HG02642 (cell line): ENCODE data around the gene COBLL1.

Source experiments
- ATAC-seq: cut with Tn5 transposase; IDR thresholded peaks from one replicate; pipeline ENCODE4 v1.9.1; 2021; ENCODE audit warnings: mild to moderate bottlenecking; ENCODE audit not compliant: unreplicated experiment, poor library complexity

COBLL1 gene

DNA sequence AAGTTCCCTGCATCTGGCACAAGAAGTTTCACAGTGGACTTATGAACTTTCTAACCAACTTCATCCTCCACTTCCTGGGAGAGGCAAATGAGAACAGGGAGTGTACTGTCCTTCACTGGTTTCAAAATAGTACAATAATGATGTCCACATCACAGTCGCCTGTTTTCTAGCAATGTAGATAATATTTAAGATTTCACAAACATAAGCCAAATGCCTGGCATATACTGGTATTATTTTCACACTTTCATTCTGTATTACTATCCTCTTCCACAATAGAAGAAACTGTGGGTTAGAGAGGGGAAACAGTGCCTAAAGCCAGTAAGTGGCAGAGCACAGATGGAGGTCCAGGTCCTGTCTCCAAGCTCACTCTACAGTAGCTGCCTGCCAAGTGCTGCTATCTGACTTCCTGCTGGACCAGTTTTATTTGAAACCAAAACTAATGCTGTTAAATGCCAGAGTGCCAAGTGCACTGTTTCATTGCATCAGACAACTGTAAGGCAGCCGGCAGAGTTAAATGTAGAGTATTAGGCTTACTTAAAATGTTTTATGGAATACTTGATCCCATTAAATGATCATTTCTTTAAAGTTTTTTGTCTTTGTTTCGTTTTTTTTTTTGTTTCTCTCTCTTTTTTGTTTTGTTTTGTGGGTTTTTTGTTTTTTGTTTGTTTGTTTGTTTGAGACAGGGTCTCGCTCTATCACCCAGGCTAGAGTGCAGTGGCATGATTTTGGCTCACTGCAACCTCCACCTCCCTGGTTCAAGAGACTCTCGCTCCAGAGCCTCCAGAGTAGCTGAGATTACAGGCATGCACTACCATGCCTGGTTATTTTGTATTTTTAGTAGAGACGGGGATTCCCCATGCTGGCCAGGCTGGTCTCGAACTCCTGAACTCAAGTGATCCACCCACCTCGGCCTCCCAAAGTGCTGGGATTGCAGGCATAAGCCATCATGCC lies 15.1 kb downstream of the COBLL1 start:
- no peak for ATAC-seq

DNA sequence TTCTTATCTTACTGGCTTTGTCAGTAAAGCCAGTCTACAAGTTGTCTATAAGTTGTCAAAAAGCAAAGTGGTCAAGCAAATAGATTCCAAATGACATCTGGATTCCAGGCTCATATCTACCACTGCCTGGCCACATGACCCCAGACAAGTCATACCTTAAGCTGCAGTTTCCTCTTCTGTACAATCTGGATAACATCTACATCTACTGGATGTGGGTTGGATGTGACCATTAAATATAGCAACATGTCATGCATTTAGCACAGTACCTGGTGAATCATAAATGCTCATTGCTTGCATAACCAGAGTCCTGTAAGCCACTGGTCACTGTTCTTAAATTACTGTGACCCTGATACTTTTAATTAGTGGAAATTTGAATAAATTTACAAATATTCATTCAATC lies 16.8 kb downstream of the COBLL1 start:
- ATAC-seq, result no peak

DNA sequence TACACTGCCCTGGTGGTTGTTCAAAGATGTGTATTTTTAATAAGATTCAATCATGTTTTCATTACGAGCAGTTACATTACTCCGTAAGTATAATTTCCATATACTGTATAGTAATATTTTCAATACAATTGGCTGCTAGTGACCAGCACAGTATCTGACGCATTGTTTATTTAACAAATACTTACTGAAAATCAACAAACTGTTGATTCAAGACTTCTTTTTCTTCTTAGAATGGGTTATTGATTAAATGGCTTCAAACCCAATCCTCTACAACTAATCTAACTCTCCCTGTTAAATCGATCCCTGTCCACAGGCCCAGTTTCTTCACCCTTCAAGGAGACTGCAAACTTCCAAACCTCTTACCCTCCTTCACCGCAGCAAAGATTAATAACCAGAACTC lies 18.5 kb downstream of the COBLL1 start:
- ATAC-seq, result no peak

DNA sequence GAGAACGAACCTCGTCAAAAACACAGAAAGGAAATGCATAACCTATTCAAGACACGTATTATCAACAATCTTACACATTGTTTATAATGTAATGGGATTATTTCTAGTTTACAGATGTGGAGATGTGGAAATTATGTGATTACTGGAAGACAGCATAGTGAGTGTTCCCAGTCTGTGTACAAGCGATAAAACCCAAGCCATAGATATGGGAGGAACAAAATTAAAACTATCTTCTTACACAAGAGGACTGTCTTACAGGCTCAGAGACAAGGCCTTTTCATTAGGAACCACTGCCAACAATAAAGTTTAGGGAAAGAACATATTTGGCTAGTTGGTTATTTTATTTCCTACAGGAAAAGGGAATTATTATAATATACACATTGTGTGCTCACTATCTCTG lies 20.3 kb downstream of the COBLL1 start:
- ATAC-seq, result no peak

DNA sequence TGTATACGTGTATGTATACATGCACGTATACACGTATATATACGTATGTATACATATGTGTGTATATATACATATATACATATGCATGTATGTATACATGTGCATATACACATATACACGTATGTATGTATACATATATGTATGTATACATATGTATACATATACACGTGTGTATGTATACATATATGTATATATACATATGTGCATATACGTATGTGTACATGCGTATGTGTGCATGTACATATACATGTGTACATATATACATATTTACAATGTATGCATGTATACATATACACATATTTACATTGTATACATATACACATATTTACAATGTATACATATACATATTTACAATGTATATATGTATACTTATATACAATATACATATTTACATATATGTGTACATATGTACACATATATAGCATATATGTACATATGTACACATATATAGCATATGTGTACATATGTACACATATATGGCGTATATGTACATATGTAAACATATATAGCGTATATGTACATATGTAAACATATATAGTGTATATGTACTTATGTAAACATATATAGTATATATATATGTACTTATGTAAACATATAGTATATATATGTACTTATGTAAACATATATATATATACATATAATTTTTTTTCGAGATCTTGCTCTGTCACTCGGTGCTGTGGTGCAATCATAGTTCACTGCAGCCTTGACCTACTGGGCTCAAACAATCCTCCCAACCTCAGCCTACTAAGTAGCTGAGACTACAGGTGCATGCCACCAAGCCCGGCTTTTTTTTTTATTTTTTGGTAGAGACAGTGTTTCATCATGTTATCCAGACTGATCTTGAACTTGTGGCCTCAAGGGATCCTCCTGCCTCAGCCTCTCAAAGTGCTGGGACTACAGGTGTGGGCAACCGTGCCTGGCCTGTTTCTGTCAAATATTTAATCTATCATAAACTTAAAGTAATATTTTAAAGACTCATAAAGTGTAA lies 23.2 kb downstream of the COBLL1 start:
- no peak for ATAC-seq

DNA sequence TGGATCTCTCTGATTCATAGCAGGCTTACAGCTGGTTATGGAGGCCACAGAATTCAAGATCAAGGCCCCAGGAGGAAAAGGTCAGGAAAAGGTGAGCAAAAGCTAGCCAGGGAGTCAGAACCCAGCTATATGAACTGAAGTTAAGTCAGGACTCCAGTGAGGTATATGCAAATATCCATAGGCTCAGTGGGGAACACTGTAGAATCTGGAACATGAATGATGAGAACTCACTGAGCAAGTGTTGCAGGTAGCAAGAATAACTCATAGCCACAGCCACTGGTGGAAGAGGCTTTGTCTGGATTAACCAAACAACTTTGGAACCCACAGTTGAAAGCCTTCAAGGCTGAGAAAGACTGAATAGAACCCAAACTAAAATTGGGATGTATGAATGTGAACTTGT lies 24.7 kb downstream of the COBLL1 start:
- ATAC-seq, result no peak

DNA sequence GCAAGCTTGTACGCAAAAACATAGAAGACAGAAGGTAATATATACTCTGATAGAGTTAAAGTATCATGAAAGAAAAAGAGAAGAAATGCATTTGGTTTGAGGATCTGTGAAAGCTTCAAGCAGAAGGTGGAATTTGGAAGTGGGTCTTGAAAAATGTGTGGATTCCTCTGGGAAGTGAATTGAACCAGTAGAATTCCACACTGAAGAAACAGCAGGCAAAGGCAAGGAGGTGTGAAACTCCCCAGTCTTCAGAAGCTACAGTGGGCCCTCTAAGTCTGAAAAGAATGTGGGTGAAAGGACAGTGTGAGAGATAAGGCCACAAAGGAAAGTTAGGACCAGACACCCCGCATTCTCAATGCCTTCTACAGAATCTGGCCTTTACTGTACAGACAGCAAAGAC lies 25.6 kb downstream of the COBLL1 start:
- ATAC-seq, result no peak

DNA sequence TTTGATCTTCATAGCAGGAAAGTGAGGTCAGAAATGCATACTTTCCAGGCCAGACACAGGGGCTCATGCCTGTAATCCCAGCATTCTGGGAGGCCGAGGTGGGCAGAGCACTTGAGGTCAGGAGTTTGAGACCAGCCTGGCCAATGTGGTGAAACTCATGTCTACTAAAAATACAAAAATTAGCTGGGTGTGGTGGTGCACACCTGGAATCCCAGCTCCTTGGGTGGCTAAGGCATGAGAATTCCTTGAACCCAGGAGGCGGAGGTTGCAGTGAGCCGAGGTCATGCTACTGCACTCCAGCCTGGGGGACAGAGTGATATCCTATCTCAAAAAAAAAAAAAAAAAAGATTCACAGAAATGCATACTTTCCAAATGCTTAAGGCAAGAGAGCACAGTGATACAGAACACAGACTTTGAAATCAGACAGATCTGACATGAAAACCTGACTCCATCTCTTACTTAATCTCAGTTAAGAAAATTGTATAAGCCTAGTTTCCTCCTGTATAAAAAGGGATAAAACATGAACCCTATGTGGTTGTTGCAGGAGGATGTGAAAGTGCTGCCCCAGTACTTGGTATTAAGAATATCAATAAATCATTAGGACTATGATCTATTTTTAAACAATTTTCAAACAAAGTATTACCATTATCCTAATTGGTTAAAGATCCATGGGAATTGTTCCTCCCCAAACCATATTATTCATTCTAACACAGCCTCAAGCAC lies 26.4 kb downstream of the COBLL1 start:
- no peak for ATAC-seq

DNA sequence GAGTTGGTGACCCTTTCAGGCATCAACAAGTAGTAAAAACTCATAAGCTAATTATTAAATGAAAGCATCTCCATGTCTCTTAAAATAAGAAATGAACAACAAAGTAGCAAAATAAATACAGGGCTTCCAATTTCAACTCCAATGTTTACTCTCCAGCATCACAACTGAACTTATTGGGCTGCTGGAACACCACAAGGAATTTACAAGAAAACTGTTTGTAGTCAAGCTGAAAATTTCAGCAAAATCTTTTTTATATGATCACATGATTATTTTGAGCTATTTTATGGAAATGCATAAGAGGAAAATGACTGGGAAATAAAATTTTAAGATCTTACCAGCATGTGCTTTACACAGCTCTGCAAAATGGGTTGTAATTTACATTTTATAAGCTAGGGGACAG lies 28.1 kb downstream of the COBLL1 start:
- ATAC-seq, result no peak

DNA sequence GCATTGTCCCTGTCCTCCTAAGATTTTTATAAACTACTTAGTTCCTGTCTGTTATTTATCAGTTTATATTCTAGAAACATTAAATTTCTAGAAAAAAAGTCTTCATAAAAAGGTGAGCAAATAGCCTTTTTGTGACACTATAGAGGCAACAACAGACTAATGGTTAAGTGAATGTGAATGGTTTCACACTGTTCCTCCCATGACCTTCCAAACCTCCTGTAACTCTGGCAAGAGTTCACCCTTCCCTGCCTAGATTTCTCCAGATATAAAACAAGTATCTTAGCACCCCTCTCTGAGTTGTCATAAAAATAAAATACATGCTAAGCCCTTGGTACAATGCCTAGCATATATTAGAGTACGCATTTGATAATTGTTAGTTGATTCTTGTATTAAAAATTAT lies 29.2 kb downstream of the COBLL1 start:
- no peak for ATAC-seq

DNA sequence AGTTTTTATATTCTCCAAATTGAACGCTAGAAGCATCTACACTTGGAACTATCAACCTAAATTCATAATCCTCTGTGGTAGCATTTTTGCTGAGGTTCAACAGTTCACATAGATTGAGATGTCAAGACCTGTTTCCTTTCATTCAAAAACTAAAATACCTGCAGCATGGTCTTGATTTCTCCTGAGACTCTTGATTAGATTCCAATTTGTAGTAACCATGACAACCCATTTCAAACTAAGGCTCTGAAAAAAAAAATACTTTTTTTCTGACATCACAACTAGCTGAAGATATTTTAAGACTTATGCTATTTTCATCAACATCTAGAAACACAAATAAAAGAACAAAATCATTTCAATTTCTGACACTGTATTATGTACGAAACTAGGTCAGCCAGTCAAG lies 29.8 kb downstream of the COBLL1 start:
- no peak for ATAC-seq

DNA sequence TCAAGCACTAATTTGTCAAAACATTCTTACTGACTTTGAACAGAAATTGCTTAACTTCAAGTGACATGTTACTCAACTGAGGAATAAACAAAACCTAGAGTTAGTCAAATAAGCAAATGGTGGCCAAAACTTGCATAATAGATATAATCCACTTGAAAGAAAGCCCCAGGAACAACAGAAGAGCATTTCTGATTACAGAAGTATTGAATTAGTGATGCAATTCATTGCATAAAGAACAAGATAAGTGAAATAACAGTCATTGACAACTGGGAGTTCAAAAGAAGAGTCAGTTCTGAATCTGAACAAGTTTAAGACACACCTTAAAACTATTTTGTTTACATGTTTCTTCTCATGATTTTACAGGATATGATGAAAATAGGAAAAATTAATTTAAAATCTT lies 30.8 kb downstream of the COBLL1 start:
- no peak for ATAC-seq

DNA sequence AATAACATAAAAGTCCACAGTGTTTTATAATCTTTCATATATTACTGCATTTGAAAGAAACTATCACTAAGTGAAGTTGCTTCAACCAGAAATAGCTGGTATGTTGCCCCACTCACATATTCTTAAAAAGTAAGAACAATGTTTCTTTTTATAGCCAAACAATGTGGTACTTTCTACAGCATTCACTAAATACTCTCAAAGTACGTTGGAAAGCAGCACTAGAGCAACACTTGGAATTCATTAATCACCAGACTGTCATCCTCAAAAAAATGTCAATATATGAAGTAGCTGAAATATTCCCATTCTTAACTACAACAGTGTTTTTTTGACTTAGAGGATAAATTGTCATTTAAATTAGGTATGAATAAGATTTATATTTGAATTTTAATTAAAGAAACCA lies 32.8 kb downstream of the COBLL1 start:
- no peak for ATAC-seq

DNA sequence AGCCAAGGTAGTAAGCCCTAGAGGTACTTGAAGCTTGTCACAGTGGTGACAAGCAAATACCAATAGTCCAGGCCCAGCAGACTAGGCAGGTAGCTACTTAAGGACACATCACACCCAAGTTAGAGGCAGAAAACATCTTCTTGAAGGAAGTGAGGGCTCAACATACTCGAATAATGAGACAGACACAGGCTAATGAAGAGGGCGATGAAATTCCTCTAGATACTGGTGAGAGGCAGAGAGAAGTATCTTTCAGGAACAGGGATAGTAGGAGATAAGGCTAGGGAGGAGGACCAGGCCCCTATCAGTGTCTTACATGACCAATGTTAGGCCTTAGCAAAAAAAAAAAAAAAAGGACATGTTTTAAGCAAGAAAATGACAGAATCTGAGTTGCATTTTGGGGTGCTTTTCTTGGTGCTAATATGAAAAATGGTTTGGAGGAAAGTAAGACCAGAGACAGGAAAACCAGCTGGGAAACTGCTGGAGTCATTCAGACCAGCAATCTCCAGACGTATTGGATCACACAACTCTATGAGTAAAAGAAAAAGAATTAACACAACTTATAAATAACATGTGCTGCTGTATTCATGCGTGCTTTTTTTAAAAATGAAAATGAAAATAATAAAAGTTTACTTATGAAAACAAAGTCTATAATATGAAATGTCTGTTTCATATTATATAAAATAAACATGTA lies 37.7 kb downstream of the COBLL1 start:
- ATAC-seq, result no peak

DNA sequence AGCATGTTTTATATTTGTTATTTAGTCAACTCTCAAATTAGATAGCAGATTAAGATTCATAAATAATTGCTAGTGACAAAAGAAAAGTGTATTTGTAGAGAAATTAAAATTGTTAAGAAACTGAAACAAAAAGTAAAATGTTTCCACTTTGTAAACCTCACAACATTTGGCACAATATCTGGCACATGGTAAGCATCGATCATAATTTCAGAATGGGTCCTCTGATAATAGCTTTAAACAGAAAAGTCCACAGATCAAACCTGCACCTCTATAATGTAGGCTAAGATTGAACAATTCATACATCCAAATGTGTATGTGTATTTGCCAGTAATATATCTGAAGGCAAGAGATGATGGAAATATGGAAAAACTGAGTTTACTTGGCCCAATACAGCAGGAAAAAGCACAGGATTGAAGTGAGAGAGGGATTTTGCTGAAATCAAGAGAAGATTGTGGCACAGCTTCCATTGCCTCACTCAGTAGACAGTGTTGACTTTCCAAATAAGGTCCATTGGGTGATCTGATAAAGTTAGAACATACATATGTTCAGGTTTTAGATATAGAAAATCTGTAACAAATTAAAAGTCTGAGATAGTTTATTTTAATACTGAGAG lies 39.4 kb downstream of the COBLL1 start:
- ATAC-seq, result no peak

DNA sequence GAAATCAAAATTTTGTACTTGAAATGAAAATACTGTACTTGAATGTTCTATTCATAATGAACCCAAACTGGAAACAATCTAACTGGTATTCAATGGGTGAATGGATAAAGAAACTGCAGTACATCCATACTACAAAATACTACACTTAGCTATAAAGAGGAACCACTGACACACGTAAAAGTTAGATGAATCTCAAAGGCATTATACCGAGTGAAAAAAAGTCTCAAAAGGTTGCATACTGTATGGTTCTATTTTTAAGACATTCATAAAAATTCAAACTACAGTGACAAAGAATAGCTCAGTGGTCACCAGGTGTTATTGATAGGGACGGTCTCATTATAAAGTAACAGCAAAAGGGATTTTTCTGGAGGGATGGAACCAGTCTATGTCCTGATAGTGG lies 41.1 kb downstream of the COBLL1 start:
- no peak for ATAC-seq

DNA sequence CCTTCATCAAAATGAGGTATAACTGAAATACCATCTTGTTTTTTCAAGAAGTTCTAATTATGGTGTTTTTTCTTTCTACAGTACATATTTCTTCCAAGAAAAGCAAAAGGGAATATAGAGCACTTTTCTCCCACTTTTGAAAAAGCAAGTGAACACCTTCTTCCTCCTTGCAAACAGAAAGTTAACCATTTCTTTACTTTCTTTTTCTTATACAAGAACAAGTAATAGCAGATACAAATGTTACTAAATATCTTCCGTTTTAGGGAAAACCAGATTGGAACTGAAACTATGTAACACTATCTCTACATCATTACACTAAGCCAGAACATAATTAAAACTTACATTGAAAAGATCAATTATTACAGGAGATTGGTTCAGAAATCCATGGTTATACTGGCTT lies 44.0 kb downstream of the COBLL1 start:
- ATAC-seq, result no peak

DNA sequence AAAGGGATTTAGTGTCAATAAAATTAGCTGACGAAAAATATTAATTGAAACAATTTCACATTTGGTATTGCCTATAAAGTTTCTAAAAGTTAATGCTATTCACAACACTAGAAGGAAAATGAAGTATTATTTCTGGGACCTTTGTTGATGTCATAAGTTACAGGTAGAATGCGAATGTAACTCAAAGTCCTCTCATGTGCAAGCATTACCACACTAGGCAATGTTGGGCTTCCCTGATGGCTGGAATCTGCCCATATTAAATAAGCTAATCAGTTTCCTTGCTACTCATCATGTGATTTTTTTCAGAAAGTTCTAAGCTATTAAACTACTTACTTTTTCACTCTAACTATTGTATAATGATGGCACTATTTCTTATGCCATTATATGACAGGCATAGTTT lies 44.6 kb downstream of the COBLL1 start:
- no peak for ATAC-seq

DNA sequence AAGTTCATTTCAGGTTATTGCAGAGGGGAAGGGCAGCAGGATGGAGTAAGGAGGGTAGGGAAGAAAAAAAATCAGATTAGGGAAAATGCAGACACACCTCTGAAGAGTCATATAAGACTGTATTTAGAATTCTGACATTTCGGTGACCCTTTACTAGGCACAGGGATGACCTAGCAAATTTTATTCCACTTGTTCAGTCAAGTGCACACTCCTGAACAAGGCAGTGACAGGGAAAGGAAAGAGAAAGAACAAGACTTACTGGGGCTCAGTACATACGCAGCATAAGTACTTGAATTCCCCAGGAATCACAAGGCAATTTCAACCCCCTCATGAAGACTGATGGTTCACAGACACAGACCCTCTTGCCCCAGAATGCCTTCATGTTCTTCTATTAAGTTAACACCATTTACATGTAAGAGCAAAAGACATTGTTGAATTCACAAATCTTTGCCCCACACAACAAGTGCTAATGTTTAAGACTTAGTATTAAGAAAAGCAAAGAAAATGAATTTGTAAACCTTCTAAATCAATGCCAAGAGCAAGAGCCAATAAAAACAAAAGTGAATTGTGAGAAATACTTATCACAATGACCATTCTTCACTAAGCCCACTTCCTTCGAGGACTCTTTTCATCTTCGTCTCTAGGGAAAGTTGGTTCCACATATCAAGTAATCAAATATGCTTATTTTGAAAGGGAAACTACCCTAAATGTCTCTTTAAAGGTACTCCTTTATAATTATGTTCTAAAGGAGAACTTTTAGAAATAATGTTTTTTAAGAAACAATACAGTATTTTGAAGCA lies 47.0 kb downstream of the COBLL1 start:
- no peak for ATAC-seq
